Cerebellar nuclear complex (tissue), 1 donor: Measurements from ENCODE around the gene MMD.
"Not testable (repeated sequence)": the region's sequence is repeated elsewhere in the genome, so short reads cannot be mapped to it uniquely, and the experiment has no call there.

Experiments
- DNase-seq, 2 experiments: peaks; one replicate each; lab custom pipeline; 2025; lab: John Stamatoyannopoulos, UW

MMD gene

GRCh38 chr17:55420067-55420775 is 1.4 kb downstream of the MMD start:
- DNase-seq: no peak

- no peak for DNase-seq
These were observed 3.0 kb downstream of the MMD start for GRCh38 chr17:55418369-55419268.

- no peak for DNase-seq
These were observed 4.0 kb downstream of the MMD start for GRCh38 chr17:55417411-55418268.

- no peak for DNase-seq
These were observed 5.1 kb downstream of the MMD start for GRCh38 chr17:55416470-55417052.

GRCh38 chr17:55416000-55416399 is 5.6 kb downstream of the MMD start:
- no peak for DNase-seq

- DNase-seq: no peak
These were observed 6.7 kb downstream of the MMD start for GRCh38 chr17:55414983-55415382.

GRCh38 chr17:55413825-55414489 is 7.7 kb downstream of the MMD start:
- no peak for DNase-seq

GRCh38 chr17:55411463-55411855 is 10.2 kb downstream of the MMD start:
- DNase-seq: no peak

GRCh38 chr17:55410722-55411462 is 10.7 kb downstream of the MMD start:
- DNase-seq: no peak

GRCh38 chr17:55409030-55409800 is 12.4 kb downstream of the MMD start:
- DNase-seq: no peak

GRCh38 chr17:55407641-55408566 is 13.7 kb downstream of the MMD start:
- DNase-seq: no peak

GRCh38 chr17:55405600-55405999 is 16.0 kb downstream of the MMD start:
- no peak for DNase-seq

- not testable (repeated sequence) for DNase-seq
These were observed 17.4 kb downstream of the MMD start for GRCh38 chr17:55404197-55404596.

GRCh38 chr17:55402374-55402773 is 19.3 kb downstream of the MMD start:
- DNase-seq: no peak

GRCh38 chr17:55398689-55399088 is 22.9 kb downstream of the MMD start:
- DNase-seq: no peak

- DNase-seq: no peak
These were observed 25.7 kb downstream of the MMD start for GRCh38 chr17:55395803-55396505.

GRCh38 chr17:55394357-55395021 is 27.1 kb downstream of the MMD start:
- no peak for DNase-seq
